ENCODE measurements around the gene KIF26A. TPM values are rescaled to one million over a fixed set of nuclear protein-coding genes. Genes with fewer than 3 reads are reported as not detected.

Gene KIF26A
- polyA plus RNA-seq, 6 donors from 2014 or later, result not detected

GRCh38 chr14:104112609-104113571, 25.5 kb upstream of the KIF26A start:
- Mint-ChIP-seq H3K9me3 (no peaks in the 10 kb centered on the region), H3K4me3 (no peak overlapping the region), H3K4me1 (peaks cover 0 to 7% (median 0%) of the 10 kb centered on the region in 3 donors), H3K36me3 (no peaks in the 10 kb centered on the region), H3K27ac (no peak overlapping the region), H3K27me3 (peaks cover 4 to 33% (median 16%) of the 10 kb centered on the region in 3 donors)
- no peak for DNase-seq
- ATAC-seq (ENCODE audit: low read depth in 2 of 2), result no peak

- no peaks in the 10 kb centered on the region for H3K36me3 Mint-ChIP-seq
- no peaks in the 10 kb centered on the region for H3K9me3 Mint-ChIP-seq
- ATAC-seq (ENCODE audit: low read depth in 2 of 2) (no peak), DNase-seq (no peak)
- H3K4me3 Mint-ChIP-seq, result no peak overlapping the region
- no peak overlapping the region for H3K27ac Mint-ChIP-seq
- peaks cover 11 to 41% (median 24%) of the 10 kb centered on the region in 3 donors for H3K27me3 Mint-ChIP-seq
- H3K4me1 Mint-ChIP-seq, result peaks cover 0 to 7% (median 0%) of the 10 kb centered on the region in 3 donors
These were observed 24.6 kb upstream of the KIF26A start for GRCh38 chr14:104113631-104114420.

GRCh38 chr14:104114421-104115130, 23.8 kb upstream of the KIF26A start:
- ATAC-seq (ENCODE audit: low read depth in 2 of 2), result no peak
- no peak for DNase-seq
- Mint-ChIP-seq H3K36me3 (no peaks in the 10 kb centered on the region), H3K4me3 (no peak overlapping the region), H3K27me3 (peaks cover 12 to 42% (median 32%) of the 10 kb centered on the region in 3 donors), H3K9me3 (no peaks in the 10 kb centered on the region), H3K4me1 (peaks cover 0 to 7% (median 0%) of the 10 kb centered on the region in 3 donors), H3K27ac (no peak overlapping the region)

- Mint-ChIP-seq H3K4me3 (peak overlapping the region; percentile 12 to 80 (median 60)), H3K4me1 (peaks cover 0 to 7% (median 0%) of the 10 kb centered on the region in 3 donors), H3K36me3 (no peaks in the 10 kb centered on the region), H3K27me3 (peaks cover 12 to 48% (median 37%) of the 10 kb centered on the region in 3 donors), H3K9me3 (no peaks in the 10 kb centered on the region), H3K27ac (no peak overlapping the region)
- ATAC-seq (ENCODE audit: low read depth in 2 of 2) (no peak), DNase-seq (no peak)
These were observed 23.2 kb upstream of the KIF26A start for GRCh38 chr14:104115131-104115600.

- peak overlapping the region; percentile 51 to 80 (median 64) for H3K4me3 Mint-ChIP-seq
- H3K4me1 Mint-ChIP-seq, result peaks cover 0 to 7% (median 0%) of the 10 kb centered on the region in 3 donors
- H3K27ac Mint-ChIP-seq, result no peak overlapping the region
- H3K36me3 Mint-ChIP-seq, result no peaks in the 10 kb centered on the region
- ATAC-seq (ENCODE audit: low read depth in 2 of 2), result no peak
- peaks cover 13 to 55% (median 44%) of the 10 kb centered on the region in 3 donors for H3K27me3 Mint-ChIP-seq
- no peak for DNase-seq
- no peaks in the 10 kb centered on the region for H3K9me3 Mint-ChIP-seq
These were observed 22.6 kb upstream of the KIF26A start for GRCh38 chr14:104115691-104116287.

- DNase-seq (no peak), ATAC-seq (ENCODE audit: low read depth in 2 of 2) (peak; percentile 13 to 23)
- peaks cover 0 to 7% (median 0%) of the 10 kb centered on the region in 3 donors for H3K4me1 Mint-ChIP-seq
- H3K27ac Mint-ChIP-seq, result no peak overlapping the region
- no peaks in the 10 kb centered on the region for H3K36me3 Mint-ChIP-seq
- no peaks in the 10 kb centered on the region for H3K9me3 Mint-ChIP-seq
- H3K4me3 Mint-ChIP-seq, result peak overlapping the region in 6 of 8 donors; percentile 51 to 66 (median 54)
- peaks cover 15 to 60% (median 47%) of the 10 kb centered on the region in 3 donors for H3K27me3 Mint-ChIP-seq
These were observed 22.1 kb upstream of the KIF26A start for GRCh38 chr14:104116288-104116755.

GRCh38 chr14:104116756-104117340, 21.5 kb upstream of the KIF26A start:
- Mint-ChIP-seq H3K4me3 (peak overlapping the region in 5 of 8 donors; percentile 56 to 66 (median 66)), H3K9me3 (no peaks in the 10 kb centered on the region), H3K27ac (no peak overlapping the region), H3K36me3 (no peaks in the 10 kb centered on the region), H3K4me1 (peaks cover 0 to 7% (median 0%) of the 10 kb centered on the region in 3 donors), H3K27me3 (peaks cover 15 to 60% (median 47%) of the 10 kb centered on the region in 3 donors)
- no peak for DNase-seq
- ATAC-seq (ENCODE audit: low read depth in 2 of 2), result peak in 1 of 2 donors; percentile 20

GRCh38 chr14:104117341-104118005, 20.9 kb upstream of the KIF26A start:
- Mint-ChIP-seq H3K27ac (no peak overlapping the region), H3K4me3 (peak overlapping the region in 6 of 8 donors; percentile 16 to 75 (median 66)), H3K27me3 (peaks cover 15 to 62% (median 47%) of the 10 kb centered on the region in 3 donors), H3K9me3 (no peaks in the 10 kb centered on the region), H3K36me3 (no peaks in the 10 kb centered on the region), H3K4me1 (peaks cover 0 to 7% (median 0%) of the 10 kb centered on the region in 3 donors)
- no peak for DNase-seq
- ATAC-seq (ENCODE audit: low read depth in 2 of 2), result no peak

- peaks cover 0 to 7% (median 0%) of the 10 kb centered on the region in 3 donors for H3K4me1 Mint-ChIP-seq
- ATAC-seq (ENCODE audit: low read depth in 2 of 2) (no peak), DNase-seq (no peak)
These were observed 20.2 kb upstream of the KIF26A start for GRCh38 chr14:104118006-104118844.

GRCh38 chr14:104119119-104119487, 19.3 kb upstream of the KIF26A start:
- Mint-ChIP-seq H3K4me1 (peaks cover 0 to 7% (median 0%) of the 10 kb centered on the region in 3 donors), H3K27ac (no peak overlapping the region), H3K9me3 (peaks cover 3 to 11% (median 5%) of the 10 kb centered on the region in 7 donors), H3K27me3 (peaks cover 19 to 70% (median 53%) of the 10 kb centered on the region in 3 donors), H3K36me3 (peaks cover 0 to 7% of the 10 kb centered on the region in 2 donors), H3K4me3 (peak overlapping the region in 2 of 8 donors; percentile 31 to 38)
- no peak for ATAC-seq (ENCODE audit: low read depth in 2 of 2)
- DNase-seq, result no peak

More at GRCh38 chr14:104118006-104118844, 20.2 kb upstream of the KIF26A start:
- Mint-ChIP-seq H3K4me3 (peak overlapping the region in 4 of 8 donors; percentile 10 to 75 (median 40)), H3K36me3 (no peaks in the 10 kb centered on the region), H3K27me3 (peaks cover 15 to 66% (median 47%) of the 10 kb centered on the region in 3 donors), H3K9me3 (peaks cover 0 to 3% (median 0%) of the 10 kb centered on the region in 7 donors), H3K27ac (no peak overlapping the region)
